Fibroblast of upper back skin (primary cell): ENCODE measurements around the gene C17orf100.

Experiments
- DNase-seq: peaks from one replicate; pipeline ENCODE4 v3.0.0-alpha.2; 2013

Gene C17orf100

DNA sequence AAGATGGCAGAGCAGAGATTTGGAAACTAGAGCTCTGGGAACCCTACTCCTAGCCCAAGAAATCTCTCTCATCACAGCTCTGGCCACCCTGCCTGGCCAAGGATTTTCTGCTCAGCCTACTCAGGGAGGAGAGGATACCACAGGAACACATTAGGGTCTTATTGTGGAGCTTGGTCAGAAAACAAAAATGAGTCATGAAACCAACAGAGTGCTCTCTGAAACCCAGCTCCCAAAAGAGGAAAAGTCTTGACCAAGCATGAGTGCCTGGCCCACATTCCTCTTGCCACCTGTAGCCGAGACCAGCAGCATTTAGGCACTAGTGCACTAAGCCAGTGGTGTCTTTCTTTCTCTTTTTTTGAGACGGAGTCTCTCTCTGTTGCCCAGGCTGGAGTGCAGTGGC, 43.5 kb downstream of the C17orf100 start:
- no peak for DNase-seq

DNA sequence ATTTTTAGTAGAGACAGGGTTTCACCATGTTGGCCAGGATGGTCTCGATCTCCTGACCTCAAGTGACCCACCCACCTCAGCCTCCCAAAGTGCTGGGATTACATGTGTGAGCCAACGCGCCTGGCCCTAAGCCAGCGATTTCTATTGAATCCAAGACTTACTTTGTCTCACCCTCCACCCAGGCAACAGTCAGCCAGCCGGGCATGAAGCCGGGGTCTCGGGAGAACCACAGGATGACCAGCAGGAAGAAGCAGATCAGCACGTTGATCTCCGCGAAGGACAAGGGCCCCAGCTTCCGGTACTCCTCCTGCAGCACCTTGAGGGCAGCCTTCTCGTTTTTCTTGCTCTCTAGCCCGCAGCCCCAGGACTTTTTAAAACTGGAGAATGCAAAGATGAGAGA, 44.0 kb downstream of the C17orf100 start:
- no peak for DNase-seq

- DNase-seq: no peak
Measured at GRCh38 chr17:6696906-6697305, 45.3 kb downstream of the C17orf100 start.

DNA sequence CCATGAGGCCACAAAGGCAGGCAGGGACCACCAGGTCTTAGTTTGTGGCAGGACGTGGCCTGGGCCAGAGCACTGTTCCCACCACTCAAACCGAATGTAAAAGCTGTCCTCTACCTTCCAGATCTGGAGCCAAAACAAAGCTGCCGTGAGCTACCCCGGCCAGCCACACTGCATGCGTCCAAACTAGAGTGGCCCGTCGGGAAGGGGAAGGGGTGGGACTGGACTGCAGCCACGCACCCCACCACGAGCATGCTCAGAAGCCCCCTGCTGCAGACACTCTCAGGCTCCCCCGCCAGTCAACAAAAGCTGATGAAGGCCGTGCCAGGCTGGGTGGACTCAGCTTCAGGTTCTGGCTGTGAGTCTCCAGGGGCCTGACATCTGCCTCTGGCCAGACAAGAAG, 46.4 kb downstream of the C17orf100 start:
- no peak for DNase-seq

GRCh38 chr17:6699997-6700947, 48.7 kb downstream of the C17orf100 start:
- no peak for DNase-seq

GRCh38 chr17:6700948-6701307, 49.4 kb downstream of the C17orf100 start:
- no peak for DNase-seq

GRCh38 chr17:6701719-6702118, 50.2 kb downstream of the C17orf100 start:
- DNase-seq: peak; percentile 8

- DNase-seq: no peak
Measured at GRCh38 chr17:6702567-6703215, 51.1 kb downstream of the C17orf100 start.
